BLaER1 (cell line): ENCODE results near the gene SAMD4B.

ENCODE experiments used
- H3K27ac ChIP-seq: shearing (Covaris generic); formaldehyde crosslinking; 2 replicates; pipeline ENCODE4 v1.8.1; 2022
- H3K27me3 ChIP-seq: shearing (Covaris generic); formaldehyde crosslinking; 2 replicates; pipeline ENCODE4 v1.8.1; 2022
- H3K36me3 ChIP-seq: shearing (Covaris generic); formaldehyde crosslinking; 2 replicates; pipeline ENCODE4 v1.8.1; 2022
- H3K4me1 ChIP-seq: shearing (Covaris generic); formaldehyde crosslinking; 2 replicates; pipeline ENCODE4 v1.8.1; 2022
- H3K4me2 ChIP-seq: shearing (Covaris generic); formaldehyde crosslinking; 2 replicates; pipeline ENCODE4 v1.8.1; 2022
- H3K4me3 ChIP-seq: shearing (Covaris generic); formaldehyde crosslinking; 2 replicates; pipeline ENCODE4 v1.8.1; 2022
- H3K9ac ChIP-seq: shearing (Covaris generic); formaldehyde crosslinking; 2 replicates; pipeline ENCODE4 v1.8.1; 2022
- H3K9me3 ChIP-seq: shearing (Covaris generic); formaldehyde crosslinking; 2 replicates; pipeline ENCODE4 v1.8.1; 2022
- H4K20me1 ChIP-seq: shearing (Covaris generic); formaldehyde crosslinking; 2 replicates; pipeline ENCODE4 v1.8.1; 2022
- Cebpa-rat ChIP-seq: shearing (Covaris generic); IDR thresholded peaks from 2 replicates; pipeline ENCODE4 v1.8.1; 2022

SAMD4B gene

DNA sequence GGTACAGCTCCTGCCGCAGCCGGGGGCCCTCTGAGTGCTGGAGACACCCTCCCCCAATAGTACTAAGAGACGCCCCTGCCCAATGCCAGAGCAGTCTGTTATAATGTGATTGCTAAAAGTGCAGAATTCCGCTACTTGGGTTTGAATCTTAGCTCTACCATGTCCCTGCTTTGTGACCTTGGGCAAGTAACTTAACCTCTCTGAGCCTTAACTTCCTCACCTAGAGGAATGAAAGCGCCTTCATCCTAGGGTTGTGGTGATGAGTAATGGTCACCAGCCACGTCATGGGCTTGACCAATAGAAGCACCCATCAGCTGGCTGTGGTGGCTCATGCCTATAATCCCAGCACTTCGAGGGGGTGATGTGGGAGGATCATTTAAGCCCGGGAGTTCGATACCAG lies 76.8 kb downstream of the SAMD4B start:
- no peak overlapping the region for H3K4me2 ChIP-seq
- H3K4me1 ChIP-seq, result peaks cover 23% of the 10 kb centered on the region
- TF ChIP-seq Cebpa-rat, result no peak
- no peak overlapping the region for H3K27ac ChIP-seq
- no peak overlapping the region for H3K9ac ChIP-seq
- H3K27me3 ChIP-seq, result no peaks in the 10 kb centered on the region
- peaks cover 45% of the 10 kb centered on the region for H4K20me1 ChIP-seq
- H3K4me3 ChIP-seq, result no peak overlapping the region
- peaks cover 95% of the 10 kb centered on the region for H3K36me3 ChIP-seq
- H3K9me3 ChIP-seq, result no peaks in the 10 kb centered on the region

DNA sequence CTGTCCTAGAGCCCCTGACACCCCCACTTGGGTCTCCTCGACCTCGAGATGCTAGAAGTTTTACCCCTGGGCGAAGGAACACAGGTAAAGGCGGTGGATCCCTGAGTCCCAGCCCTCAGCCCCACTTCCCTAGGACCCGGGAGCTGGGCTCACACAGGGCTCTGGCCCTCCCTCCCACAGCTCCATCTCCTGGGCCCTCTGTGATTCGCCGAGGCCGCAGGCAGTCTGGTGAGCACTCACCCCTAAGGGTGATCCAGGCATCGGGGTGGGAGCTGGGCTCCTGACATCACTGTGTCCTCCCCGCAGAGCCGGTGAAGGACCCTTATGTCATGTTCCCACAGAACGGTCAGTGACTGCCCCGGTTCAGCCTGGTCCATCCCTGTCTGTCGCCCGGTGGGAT lies 78.5 kb downstream of the SAMD4B start:
- Histone ChIP-seq H3K27ac (no peak overlapping the region), H3K4me3 (no peak overlapping the region), H3K9me3 (no peaks in the 10 kb centered on the region), H3K27me3 (no peaks in the 10 kb centered on the region), H3K4me1 (peaks cover 6% of the 10 kb centered on the region), H4K20me1 (peaks cover 45% of the 10 kb centered on the region), H3K36me3 (peaks cover 100% of the 10 kb centered on the region), H3K9ac (no peak overlapping the region), H3K4me2 (no peak overlapping the region)
- TF ChIP-seq Cebpa-rat, result no peak

DNA sequence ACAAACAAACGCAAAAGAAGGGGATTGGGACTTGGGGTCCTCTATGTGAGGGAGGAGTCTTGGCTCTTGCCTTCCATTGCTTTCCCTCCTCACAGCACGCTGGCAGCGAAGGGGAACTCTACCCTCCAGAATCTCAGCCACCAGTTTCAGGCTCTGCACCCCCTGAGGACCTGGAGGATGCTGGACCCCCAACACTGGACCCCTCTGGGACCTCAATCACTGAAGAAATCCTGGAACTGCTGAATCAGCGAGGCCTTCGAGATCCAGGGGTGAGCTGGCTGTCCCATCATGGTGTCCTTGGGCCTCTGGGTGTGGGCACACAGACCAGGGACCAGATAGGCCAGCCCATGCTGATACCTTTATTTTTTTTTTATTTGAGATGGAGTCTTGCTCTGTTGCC lies 79.8 kb downstream of the SAMD4B start:
- H3K4me1 ChIP-seq, result no peaks in the 10 kb centered on the region
- no peaks in the 10 kb centered on the region for H3K27me3 ChIP-seq
- no peak overlapping the region for H3K9ac ChIP-seq
- H4K20me1 ChIP-seq, result peaks cover 42% of the 10 kb centered on the region
- no peak overlapping the region for H3K4me3 ChIP-seq
- no peak for TF ChIP-seq Cebpa-rat
- no peak overlapping the region for H3K27ac ChIP-seq
- no peak overlapping the region for H3K4me2 ChIP-seq
- peaks cover 96% of the 10 kb centered on the region for H3K36me3 ChIP-seq
- no peaks in the 10 kb centered on the region for H3K9me3 ChIP-seq

DNA sequence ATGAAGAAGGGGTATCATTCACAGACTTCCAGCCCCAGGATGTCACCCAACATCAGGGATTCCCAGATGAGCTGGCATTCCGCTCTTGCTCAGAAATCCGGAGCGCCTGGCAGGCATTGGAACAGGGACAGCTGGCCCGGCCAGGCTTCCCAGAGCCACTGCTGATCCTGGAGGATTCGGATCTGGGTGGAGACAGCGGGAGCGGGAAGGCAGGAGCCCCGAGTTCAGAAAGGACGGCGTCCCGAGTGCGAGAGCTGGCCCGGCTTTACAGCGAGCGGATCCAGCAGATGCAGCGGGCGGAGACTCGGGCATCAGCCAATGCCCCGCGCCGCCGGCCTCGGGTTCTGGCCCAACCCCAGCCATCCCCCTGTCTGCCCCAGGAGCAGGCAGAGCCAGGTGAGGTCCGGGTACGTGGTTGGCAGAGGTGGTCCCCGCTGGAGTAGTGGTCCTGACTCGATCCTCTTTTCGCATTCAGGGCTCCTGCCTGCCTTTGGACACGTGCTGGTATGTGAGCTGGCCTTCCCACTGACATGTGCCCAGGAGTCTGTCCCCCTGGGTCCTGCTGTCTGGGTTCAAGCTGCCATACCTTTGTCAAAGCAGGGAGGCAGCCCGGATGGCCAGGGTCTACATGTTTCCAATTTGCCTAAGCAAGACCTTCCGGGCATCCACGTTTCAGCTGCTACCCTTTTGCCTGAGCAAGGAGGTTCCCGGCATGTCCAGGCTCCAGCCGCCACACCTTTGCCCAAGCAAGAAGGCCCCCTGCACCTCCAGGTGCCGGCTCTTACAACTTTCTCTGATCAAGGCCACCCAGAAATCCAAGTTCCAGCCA lies 81.3 kb downstream of the SAMD4B start:
- no peak for TF ChIP-seq Cebpa-rat
- no peaks in the 10 kb centered on the region for H3K27me3 ChIP-seq
- H3K9me3 ChIP-seq, result no peaks in the 10 kb centered on the region
- H3K4me3 ChIP-seq, result no peak overlapping the region
- peaks cover 81% of the 10 kb centered on the region for H3K36me3 ChIP-seq
- H3K9ac ChIP-seq, result no peak overlapping the region
- peaks cover 41% of the 10 kb centered on the region for H4K20me1 ChIP-seq
- H3K27ac ChIP-seq, result no peak overlapping the region
- no peak overlapping the region for H3K4me2 ChIP-seq
- 0 out of 2 replicates have a peak, but pooled peaks cover 3% of the 10 kb centered on the region for H3K4me1 ChIP-seq

DNA sequence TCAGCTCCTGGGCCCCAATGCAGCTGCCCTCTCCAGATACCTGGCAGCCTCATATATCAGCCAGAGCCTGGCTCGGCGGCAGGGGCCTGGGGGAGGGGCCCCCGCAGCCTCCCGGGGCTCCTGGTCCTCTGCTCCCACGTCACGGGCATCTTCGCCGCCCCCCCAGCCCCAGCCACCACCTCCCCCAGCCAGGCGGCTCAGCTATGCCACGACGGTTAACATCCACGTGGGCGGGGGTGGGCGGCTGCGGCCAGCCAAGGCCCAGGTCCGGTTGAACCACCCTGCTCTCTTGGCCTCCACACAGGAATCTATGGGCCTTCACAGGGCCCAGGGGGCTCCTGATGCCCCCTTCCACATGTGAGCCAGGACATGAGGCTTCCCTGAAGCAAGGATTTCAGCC lies 82.7 kb downstream of the SAMD4B start:
- H3K4me1 ChIP-seq, result 0 out of 2 replicates have a peak, but pooled peaks cover 6% of the 10 kb centered on the region
- peaks cover 67% of the 10 kb centered on the region for H3K36me3 ChIP-seq
- H3K9me3 ChIP-seq, result no peaks in the 10 kb centered on the region
- no peak overlapping the region for H3K27ac ChIP-seq
- H3K9ac ChIP-seq, result no peak overlapping the region
- H3K4me3 ChIP-seq, result no peak overlapping the region
- no peak overlapping the region for H3K4me2 ChIP-seq
- TF ChIP-seq Cebpa-rat, result no peak
- no peaks in the 10 kb centered on the region for H3K27me3 ChIP-seq
- H4K20me1 ChIP-seq, result peaks cover 45% of the 10 kb centered on the region

DNA sequence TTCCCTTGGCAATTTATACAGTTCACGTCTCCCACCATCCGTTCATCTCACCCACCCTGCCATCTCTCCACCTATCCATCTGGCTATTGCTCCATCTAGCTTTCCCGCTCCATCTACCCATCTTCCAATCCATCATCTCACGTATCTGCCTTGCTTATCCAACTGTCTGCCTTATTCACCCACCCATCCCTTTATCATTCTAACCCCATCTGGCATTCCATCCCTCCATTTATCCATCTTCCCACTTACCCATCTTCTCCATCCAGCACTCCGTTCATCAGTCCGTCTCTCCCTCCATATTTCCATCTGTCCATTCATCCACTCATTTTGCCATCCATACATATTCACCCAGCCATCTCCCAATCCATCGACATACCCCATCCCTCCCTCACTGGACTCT lies 83.5 kb downstream of the SAMD4B start:
- Histone ChIP-seq H3K27ac (no peak overlapping the region), H3K4me3 (no peak overlapping the region), H3K4me1 (0 out of 2 replicates have a peak, but pooled peaks cover 6% of the 10 kb centered on the region), H3K27me3 (no peaks in the 10 kb centered on the region), H3K9me3 (no peaks in the 10 kb centered on the region), H4K20me1 (peaks cover 45% of the 10 kb centered on the region), H3K36me3 (peaks cover 60% of the 10 kb centered on the region), H3K9ac (no peak overlapping the region), H3K4me2 (no peak overlapping the region)
- no peak for TF ChIP-seq Cebpa-rat

DNA sequence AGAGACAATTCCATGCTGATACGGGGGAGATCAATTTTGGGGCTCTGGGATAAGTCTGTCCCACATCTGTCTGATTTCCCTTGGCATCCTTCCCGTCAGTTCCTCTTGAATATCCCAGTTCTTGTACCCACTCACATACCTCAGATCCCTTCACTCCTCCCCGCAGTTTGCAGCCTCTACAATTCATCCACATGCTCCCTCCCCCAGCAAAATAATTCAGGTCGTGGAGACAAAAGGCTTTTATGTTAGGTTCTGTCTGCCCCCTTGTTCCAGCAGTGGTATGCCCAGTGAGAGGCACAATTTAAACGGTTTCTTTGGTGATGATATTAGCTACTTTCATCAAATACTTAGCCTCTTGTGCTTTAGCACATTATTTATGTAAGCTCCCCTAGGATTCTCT lies 83.9 kb downstream of the SAMD4B start:
- H3K4me2 ChIP-seq, result no peak overlapping the region
- 0 out of 2 replicates have a peak overlapping the region, but pooled peaks have one; percentile 2 for H3K9ac ChIP-seq
- no peaks in the 10 kb centered on the region for H3K27me3 ChIP-seq
- H3K36me3 ChIP-seq, result peaks cover 60% of the 10 kb centered on the region
- H3K4me1 ChIP-seq, result 0 out of 2 replicates have a peak, but pooled peaks cover 6% of the 10 kb centered on the region
- H4K20me1 ChIP-seq, result peaks cover 49% of the 10 kb centered on the region
- TF ChIP-seq Cebpa-rat, result no peak
- no peak overlapping the region for H3K27ac ChIP-seq
- no peaks in the 10 kb centered on the region for H3K9me3 ChIP-seq
- H3K4me3 ChIP-seq, result no peak overlapping the region

DNA sequence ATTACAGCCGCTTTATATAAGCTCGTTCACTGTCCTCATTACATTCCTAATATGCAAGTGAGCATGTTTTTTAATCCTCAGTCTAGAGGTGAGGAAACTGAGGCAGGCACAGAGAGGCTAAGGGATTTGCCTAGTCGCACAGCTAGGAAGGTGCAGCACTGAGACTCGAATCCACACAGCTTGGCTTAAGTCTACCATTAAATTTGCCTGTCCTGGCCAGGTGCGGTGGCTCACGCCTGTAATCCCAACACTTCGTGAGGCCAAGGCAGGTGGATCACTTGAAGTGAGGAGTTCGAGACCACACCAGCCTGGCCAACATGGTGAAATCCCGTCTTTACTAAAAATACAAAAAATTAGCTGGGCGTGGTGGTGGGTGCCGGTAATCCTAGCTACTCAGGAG lies 85.5 kb downstream of the SAMD4B start:
- H3K9ac ChIP-seq, result no peak overlapping the region
- H3K4me2 ChIP-seq, result no peak overlapping the region
- no peak for TF ChIP-seq Cebpa-rat

DNA sequence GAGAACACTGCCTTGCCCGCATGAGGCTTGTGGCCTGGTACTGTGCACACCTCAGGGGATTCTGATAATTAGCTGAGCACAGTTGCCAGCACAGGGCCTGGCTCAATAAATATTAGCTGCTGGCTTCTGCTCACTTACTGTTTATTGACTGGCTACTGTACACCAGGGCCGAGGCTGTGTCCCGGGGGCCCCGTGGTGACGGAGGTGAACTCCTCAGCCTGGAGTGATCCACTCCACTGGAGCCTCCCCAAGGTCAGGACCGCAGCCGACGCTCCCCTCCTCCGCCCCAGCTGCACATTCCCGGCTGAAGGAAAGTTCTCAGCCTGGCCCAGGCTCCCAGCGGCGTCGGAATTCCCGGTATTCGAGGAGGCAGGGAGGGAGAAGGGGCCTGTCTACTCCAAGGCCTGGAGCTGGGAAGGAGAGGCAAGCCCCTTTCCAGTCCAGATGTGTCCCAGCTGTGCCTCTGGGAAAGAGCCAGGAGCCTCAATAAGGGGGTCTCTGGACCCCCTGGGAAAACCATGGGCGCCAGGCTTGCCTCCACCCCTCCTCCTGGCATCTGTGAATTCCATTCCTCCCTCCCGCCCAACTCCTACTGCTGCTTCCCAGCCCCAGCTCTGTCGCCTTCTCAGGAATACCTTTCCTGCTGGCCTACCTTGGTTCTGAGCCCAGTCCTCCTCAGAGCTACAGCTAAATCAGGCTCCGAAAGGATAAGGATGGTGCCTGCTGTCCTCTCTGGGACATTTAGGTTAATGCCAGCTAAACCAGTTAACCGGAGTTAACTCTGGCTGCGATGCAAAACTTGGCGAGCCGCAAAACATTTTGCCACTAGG lies 86.3 kb downstream of the SAMD4B start:
- H3K4me3 ChIP-seq, result no peak overlapping the region
- no peak for TF ChIP-seq Cebpa-rat
- no peak overlapping the region for H3K4me2 ChIP-seq
- peaks cover 62% of the 10 kb centered on the region for H4K20me1 ChIP-seq
- peaks cover 60% of the 10 kb centered on the region for H3K36me3 ChIP-seq
- H3K27me3 ChIP-seq, result no peaks in the 10 kb centered on the region
- peaks cover 7% of the 10 kb centered on the region for H3K4me1 ChIP-seq
- H3K9me3 ChIP-seq, result no peaks in the 10 kb centered on the region
- 0 out of 2 replicates have a peak overlapping the region, but pooled peaks have one; percentile 30 for H3K27ac ChIP-seq
- no peak overlapping the region for H3K9ac ChIP-seq

More for the DNA sequence above, 85.5 kb downstream of the SAMD4B start:
- Histone ChIP-seq H3K36me3 (peaks cover 60% of the 10 kb centered on the region), H3K27me3 (no peaks in the 10 kb centered on the region), H3K4me1 (0 out of 2 replicates have a peak, but pooled peaks cover 6% of the 10 kb centered on the region), H3K4me3 (no peak overlapping the region), H4K20me1 (peaks cover 62% of the 10 kb centered on the region), H3K9me3 (no peaks in the 10 kb centered on the region), H3K27ac (no peak overlapping the region)
